Brain pericyte (primary cell): ENCODE data around the gene RARG.

Source experiments
- DNase-seq: peaks from one replicate; pipeline ENCODE4 v3.0.0-alpha.2; 2012; ENCODE audit warnings: low read depth, low spot score

RARG gene

DNA sequence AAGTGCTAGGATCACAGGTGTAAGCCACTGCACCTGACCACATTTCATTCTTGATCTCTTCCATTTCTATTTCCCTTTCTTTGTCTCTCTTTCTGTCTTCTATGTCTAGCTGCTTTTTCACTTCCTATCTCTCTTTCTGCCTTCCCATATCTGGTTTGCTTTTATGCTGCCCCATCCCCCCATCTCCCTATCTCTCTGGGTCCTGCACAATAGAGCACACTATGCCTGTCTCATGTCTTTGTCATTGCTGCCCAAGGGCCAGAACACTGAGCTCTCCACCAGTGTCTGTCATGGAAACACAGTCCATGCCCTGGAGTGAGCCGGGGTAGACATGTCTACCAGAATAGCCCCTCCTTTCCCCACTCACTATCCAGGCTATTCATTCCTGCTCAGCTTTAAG is 12.3 kb upstream of the RARG start:
- DNase-seq: no peak

- no peak for DNase-seq
Observed at GRCh38 chr12:53241623-53242412, 9.8 kb upstream of the RARG start.

GRCh38 chr12:53239643-53240258 is 7.7 kb upstream of the RARG start:
- no peak for DNase-seq

GRCh38 chr12:53236443-53237111 is 4.6 kb upstream of the RARG start:
- no peak for DNase-seq

GRCh38 chr12:53235742-53236442 is 3.9 kb upstream of the RARG start:
- no peak for DNase-seq

GRCh38 chr12:53235164-53235563 is 3.2 kb upstream of the RARG start:
- no peak for DNase-seq

- DNase-seq: no peak
Observed at GRCh38 chr12:53234271-53234914, 2.4 kb upstream of the RARG start.

DNA sequence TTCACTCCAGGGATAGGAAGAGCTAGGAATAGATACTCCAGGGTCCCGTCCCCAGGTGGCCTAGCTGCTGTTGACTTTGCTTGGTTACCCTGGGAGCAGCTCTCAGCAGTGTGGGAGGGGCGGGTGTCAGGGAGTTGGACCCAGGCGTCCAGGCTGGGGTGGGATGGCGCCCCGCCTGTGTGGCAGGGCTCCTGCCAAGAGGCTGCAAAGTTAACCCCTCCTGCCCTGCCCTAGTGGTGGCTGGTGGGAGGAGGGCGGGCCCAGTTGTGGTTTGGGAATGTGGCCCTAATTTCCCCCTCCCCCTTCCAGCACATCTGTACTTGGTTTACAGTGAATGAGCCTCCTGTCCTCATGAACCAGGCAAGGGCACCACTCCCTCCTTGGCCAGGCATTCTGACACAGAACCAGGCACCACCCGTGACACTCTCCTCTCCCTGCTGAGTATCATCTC is 1.7 kb upstream of the RARG start:
- no peak for DNase-seq

DNA sequence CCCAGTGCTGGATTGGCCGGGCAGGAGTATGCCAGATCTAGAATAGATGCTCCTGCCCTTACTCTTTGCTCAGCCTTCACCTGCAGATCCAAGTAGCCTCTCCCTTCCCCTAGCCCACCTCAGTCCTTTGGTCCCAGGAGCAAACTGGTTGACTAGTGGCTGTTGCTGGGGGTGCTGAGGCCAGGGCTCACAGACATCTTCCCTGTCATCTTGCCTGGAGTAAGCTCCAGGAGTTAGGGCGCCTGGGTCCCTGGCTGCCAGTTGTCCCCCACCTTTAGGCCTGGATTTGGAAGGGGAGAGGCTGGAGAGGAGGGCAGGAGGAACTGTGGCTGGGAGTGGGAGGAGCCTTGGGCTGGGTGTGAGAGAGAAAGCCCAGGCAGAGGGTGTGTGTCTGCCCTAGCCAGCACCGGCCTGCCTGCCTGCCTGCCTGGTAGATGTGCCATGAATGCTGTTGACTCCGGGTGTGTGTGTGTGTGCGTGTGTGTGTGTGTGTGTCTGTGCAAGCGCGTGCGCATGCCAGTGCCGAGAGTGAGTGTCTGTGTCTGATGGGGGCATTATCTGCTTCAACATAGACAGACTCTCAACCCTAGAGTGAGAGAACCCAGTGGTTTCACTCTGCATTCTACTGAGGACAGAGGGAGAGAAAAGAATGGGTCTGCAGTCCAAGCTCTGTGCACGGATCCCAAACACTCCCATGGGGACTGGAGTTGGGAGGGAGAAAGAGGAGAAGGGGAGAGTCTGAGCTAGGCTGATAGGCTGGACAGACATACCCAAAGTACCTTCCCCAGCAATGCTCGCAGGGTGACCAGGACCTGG is 845 bp upstream of the RARG start:
- no peak for DNase-seq

DNA sequence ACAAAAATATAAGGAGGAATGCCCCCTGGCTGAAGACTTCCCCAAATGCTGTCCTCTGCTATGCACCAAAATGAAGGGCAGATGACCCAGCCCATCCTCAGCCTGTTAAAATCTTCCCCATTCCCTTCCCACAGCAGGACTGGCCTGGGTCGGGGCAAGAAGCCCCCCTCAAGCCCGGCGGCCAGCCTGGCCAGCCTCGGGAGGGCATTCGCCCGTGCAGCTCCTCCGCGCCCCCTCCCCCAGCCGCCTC is 413 bp downstream of the RARG start:
- no peak for DNase-seq

GRCh38 chr12:53230108-53230845 is 1.7 kb downstream of the RARG start:
- DNase-seq: no peak

DNA sequence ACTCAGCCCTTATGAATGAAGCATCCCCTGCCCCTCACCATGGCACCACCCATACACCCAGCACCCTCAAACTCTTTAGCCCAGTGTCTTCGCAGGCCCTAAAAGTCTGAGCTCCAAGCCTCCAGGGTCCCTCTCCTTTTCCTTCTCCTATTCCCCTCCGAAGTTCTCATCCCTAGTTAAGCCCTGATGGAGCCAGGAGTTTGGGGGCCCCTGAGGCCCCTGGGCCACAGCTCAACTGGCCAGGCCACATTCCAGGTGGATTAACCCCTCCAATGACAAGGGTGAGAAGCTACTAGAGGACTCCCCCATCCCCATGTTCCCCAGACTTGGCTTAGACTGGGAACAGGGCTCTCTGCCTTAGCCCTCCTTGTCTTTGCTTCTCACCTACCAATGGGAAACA is 2.6 kb downstream of the RARG start:
- DNase-seq: no peak

DNA sequence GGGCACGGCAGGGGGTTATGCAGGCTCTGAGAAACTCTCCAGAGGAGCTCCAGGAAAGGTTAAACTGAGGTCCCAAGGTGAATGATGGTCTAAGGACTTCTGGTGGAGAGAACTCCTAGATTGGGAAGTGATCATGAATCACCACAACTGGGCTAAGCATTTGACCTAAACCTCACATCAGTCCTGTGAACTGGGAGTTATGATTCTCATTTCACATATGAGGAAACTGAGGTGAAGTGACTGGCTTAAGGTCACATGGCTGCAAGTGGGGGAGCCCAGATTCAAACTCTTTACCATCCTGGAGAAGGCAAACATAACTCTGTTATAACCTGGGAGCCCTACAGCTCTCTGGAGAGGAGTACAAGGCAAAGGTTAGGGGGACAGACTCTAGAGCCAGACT is 4.2 kb downstream of the RARG start:
- no peak for DNase-seq

GRCh38 chr12:53227341-53227740 is 4.7 kb downstream of the RARG start:
- no peak for DNase-seq

DNA sequence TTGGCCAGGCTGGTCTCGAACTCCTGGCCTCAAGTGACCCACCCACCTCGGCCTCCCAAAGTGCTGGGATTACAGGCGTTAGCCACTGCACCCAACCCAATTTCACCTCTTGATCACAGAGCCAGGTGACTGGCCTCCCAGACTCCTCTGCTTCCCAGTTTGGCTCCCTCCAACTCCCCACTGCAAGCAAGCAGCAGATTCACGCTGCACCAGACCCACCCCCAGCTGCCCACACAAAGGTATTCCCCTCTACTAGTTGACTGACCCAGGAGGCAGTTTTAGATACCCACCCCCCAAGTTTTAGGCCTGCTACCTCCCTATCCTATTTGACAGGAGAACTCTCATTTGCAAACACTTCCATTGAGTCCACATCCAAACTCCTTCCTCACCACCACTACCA is 5.2 kb downstream of the RARG start:
- DNase-seq: no peak

DNA sequence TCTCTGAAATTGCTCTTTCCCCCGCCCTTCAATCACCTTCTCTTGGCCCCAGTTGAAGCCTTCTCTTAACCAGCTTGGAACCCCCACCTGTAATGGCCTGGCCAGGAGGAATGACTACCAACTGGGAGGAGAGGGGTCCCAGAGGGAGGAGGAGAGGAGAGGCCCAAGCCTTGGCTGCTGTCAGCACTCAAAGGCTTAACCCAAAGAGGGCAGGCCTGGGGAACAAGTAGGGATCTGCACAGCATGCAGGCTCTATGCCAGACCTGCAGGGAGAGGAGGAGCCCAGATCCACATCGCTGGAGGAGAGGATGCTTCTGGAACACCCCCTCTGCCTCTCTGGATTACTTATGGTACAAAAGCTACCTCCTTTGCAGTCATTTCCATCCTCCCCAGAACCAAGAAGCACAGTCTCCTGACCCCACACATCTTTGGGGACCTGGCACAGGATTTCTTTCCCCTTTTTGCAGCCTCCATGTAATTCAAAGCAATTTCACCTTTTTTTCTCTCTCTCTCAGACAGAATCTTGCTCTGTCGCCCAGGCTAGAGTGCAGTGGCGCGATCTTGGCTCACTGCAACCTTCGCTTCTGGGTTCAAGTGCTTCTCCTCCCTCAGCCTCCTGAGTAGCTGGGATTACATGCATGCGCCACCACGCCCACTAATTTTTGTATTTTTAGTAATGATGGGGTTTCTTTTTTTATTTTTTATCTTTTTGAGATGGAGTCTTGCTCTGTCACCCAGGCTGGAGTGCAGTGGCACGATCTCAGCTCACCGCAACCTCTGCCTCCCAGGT is 6.2 kb downstream of the RARG start:
- DNase-seq: no peak

- DNase-seq: no peak
Observed at GRCh38 chr12:53224897-53225634, 6.9 kb downstream of the RARG start.

DNA sequence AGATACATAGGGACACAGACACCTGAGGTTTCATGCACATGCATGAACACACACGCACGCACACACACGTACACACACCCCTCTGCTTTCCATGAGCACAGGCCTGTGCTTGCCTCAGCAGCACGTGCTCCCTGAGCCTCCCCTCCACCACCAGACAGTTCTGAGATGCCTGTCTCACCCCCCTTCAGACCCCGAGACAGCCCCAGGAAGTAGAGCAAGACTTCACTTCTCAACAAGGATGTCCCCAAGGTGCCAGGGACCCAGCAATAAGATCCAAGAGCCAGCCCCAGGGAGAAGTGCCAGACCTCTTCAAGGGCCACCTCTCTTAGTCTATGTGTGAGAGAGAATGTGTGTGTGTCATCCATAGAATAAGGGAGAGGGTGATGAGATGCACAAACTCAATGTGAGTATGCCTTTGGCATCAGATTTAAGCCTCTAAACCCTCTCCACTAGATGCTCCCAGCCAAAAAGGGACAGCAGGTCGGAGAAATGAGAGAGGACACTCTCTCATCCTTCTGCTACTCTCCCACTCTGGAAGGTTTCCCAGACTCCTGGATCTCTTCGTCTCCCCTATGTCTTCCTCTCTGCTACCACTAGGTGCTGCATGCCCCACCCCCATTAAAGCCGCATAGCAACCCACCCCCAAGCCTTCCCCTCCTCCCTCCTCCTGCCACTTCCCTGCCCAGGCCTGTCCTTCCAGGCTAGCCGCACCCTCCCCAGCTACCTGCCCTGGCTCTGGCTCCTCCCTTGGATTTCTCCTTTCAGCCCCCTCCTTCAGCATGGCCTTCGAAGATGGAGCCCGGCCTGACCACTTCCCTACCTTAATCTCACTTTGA is 7.7 kb downstream of the RARG start:
- no peak for DNase-seq
